ENCODE results near the gene ADAT2. TPM values are rescaled to one million over a fixed set of nuclear protein-coding genes. Genes with fewer than 3 reads are reported as not detected.

ADAT2 gene
- total RNA-seq, 1 experiment from 2014 or later = 18.4 TPM

GRCh38 chr6:143401068-143401446 is 49.4 kb downstream of the ADAT2 start:
- BruUV-seq (replicated peaks) = no TSS peak
- peaks cover 11 to 20% of the 10 kb centered on the region in 2 experiments for H3K4me1 ChIP-seq (ENCODE audit: control insufficient read depth in 1 of 2, insufficient read depth in 2 of 2, low read length in 2 of 2)
- ChIA-PET CTCF (no interaction called here), POLR2A (no interaction called here), RAD21 (ENCODE audit: low non-redundant PET in 1 of 2, low total read pairs in 2 of 2, uncharacterized antibody in 2 of 2, unreplicated experiment in 2 of 2) (no interaction called here)
- no peaks in the 10 kb centered on the region for H3K27me3 ChIP-seq (ENCODE audit: insufficient read depth, low read length)
- ATAC-seq = no peak
- no peaks in the 10 kb centered on the region for H4K20me1 ChIP-seq (ENCODE audit: insufficient read depth)
- intact Hi-C loops (cut with micrococcal nuclease) = no loop called here
- H3K9ac ChIP-seq (ENCODE audit: low read length) = no peak overlapping the region
- H3K4me2 ChIP-seq (ENCODE audit: low read length) = no peak overlapping the region
- H3K4me3 ChIP-seq (replicated peaks in 1 of 2; ENCODE audit: low read depth in 1 of 2, low read length in 2 of 2) = no peak overlapping the region
- no peaks in the 10 kb centered on the region for H3K9me3 ChIP-seq (ENCODE audit: control insufficient read depth in 1 of 2, insufficient read depth in 1 of 2, low read depth in 1 of 2, low read length in 2 of 2)
- no peaks in the 10 kb centered on the region for H3K79me2 ChIP-seq (ENCODE audit: insufficient read depth, low read length)
- no peak overlapping the region for H3K27ac ChIP-seq (ENCODE audit: low read depth, low read length)
- no peak for DNase-seq (ENCODE audit: low read depth, low spot score)
- TF ChIP-seq FOSL1 (IDR thresholded peaks at IDR 0.05; ENCODE audit: low read depth) (no peak), ZBTB33 (IDR thresholded peaks at IDR 0.05; ENCODE audit: extremely low read depth, insufficient replicate concordance, low read length) (no peak), TCF7L2 (IDR thresholded peaks at IDR 0.05; ENCODE audit: borderline replicate concordance, extremely low read depth, insufficient read depth, insufficient read length) (no peak)
- H3K36me3 ChIP-seq (ENCODE audit: control insufficient read depth in 1 of 2, insufficient read depth in 2 of 2, low read length in 2 of 2) = no peaks in the 10 kb centered on the region
- H2AFZ ChIP-seq (ENCODE audit: low read depth, low read length, poor library complexity, severe bottlenecking) = no peak overlapping the region
- H3K9me2 ChIP-seq (ENCODE audit: insufficient read depth) = no peaks in the 10 kb centered on the region

- TF ChIP-seq RAD21 (IDR thresholded peaks at IDR 0.05; ENCODE audit: low read depth) = no peak
- Histone ChIP-seq H3K9me3 (ENCODE audit: control insufficient read depth in 1 of 2, insufficient read depth in 1 of 2, low read depth in 1 of 2, low read length in 2 of 2) (no peaks in the 10 kb centered on the region), H3K36me3 (ENCODE audit: control insufficient read depth in 1 of 2, insufficient read depth in 2 of 2, low read length in 2 of 2) (no peaks in the 10 kb centered on the region), H3K27ac (ENCODE audit: low read depth, low read length) (no peak overlapping the region), H3K27me3 (ENCODE audit: insufficient read depth, low read length) (no peaks in the 10 kb centered on the region), H4K20me1 (ENCODE audit: insufficient read depth) (no peaks in the 10 kb centered on the region), H3K4me2 (ENCODE audit: low read length) (no peak overlapping the region), H3K9ac (ENCODE audit: low read length) (no peak overlapping the region), H3K79me2 (ENCODE audit: insufficient read depth, low read length) (no peaks in the 10 kb centered on the region), H2AFZ (ENCODE audit: low read depth, low read length, poor library complexity, severe bottlenecking) (no peak overlapping the region), H3K9me2 (ENCODE audit: insufficient read depth) (no peaks in the 10 kb centered on the region), H3K4me1 (ENCODE audit: control insufficient read depth in 1 of 2, insufficient read depth in 2 of 2, low read length in 2 of 2) (peaks cover 11 to 15% of the 10 kb centered on the region in 2 experiments), H3K4me3 (replicated peaks in 1 of 2; ENCODE audit: low read depth in 1 of 2, low read length in 2 of 2) (no peak overlapping the region)
- BruUV-seq (replicated peaks) = no TSS peak
- RAD21 ChIA-PET (ENCODE audit: low non-redundant PET in 1 of 2, low total read pairs in 2 of 2, uncharacterized antibody in 2 of 2, unreplicated experiment in 2 of 2) = no interaction called here
- no peak for ATAC-seq
- POLR2A ChIA-PET = no interaction called here
- no peak for DNase-seq (ENCODE audit: low read depth, low spot score)
- intact Hi-C loops (cut with micrococcal nuclease) = no loop called here
- CTCF ChIA-PET = no interaction called here
Observed at GRCh38 chr6:143400258-143401067, 50.0 kb downstream of the ADAT2 start.

Measured in HCT116 (cell line).